ENCODE data around the gene RBM33.
"Not testable (repeated sequence)": the region's sequence is repeated elsewhere in the genome, so short reads cannot be mapped to it uniquely, and the experiment has no call there.

RBM33 gene

DNA sequence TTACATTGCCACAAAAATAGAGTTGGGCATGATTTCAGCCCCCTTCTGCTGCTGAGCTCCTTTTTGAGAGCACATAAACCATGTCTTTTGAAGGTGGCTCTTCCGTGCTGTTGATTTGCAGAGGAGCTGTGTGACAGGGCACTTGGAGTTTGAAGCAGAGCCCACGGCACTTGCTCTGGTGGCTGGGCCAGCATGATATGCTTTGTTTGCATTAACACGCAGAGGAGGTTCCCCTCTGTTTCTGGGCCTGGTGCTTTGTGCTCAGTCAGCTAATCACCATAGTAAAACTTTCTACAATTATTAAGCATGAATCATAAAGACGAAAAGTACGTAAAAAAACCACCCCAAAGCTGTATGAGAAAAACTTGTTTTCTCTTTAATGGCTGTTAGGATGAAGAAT is 40.1 kb downstream of the RBM33 start:
- H3K27ac ChIP-seq: no peak overlapping the region
- TF ChIP-seq CTCF (conservative IDR thresholded peaks at IDR 0.05): no peak
- TF ChIP-seq ZFX (IDR thresholded peaks at IDR 0.05): no peak

- no peak overlapping the region for H3K27ac ChIP-seq
- TF ChIP-seq ZFX (IDR thresholded peaks at IDR 0.05) (no peak), CTCF (conservative IDR thresholded peaks at IDR 0.05) (no peak)
Observed at GRCh38 chr7:155685070-155685790, 40.8 kb downstream of the RBM33 start.

- TF ChIP-seq ZFX (IDR thresholded peaks at IDR 0.05): no peak
- no peak for TF ChIP-seq CTCF (conservative IDR thresholded peaks at IDR 0.05)
Observed at GRCh38 chr7:155685791-155686160, 41.3 kb downstream of the RBM33 start.

DNA sequence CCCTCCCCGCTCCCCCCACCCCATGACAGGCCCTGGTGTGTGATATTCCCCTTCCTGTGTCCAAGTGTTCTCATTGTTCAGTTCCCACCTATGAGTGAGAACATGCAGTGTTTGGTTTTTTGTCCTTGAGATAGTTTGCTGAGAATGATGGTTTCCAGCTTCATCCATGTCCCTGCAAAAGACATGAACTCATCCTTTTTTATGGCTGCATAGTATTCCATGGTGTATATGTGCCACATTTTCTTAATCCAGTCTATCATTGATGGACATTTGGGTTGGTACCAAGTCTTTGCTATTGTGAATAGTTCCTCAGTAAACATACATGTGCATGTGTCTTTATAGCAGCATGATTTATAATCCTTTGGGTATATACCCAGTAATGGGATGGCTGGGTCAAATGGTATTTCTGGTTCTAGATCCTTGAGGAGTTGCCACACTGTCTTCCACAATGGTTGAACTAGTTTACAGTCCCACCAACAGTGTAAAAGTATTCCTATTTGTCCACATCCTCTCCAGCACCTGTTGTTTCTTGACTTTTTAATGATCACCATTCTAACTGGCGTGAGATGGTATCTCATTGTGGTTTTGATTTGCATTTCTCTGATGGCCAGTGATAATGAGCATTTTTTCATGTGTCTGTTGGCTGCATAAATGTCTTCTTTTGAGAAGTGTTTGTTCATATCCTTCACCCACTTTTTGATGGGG is 42.3 kb downstream of the RBM33 start:
- not testable (repeated sequence) for H3K27ac ChIP-seq

More at GRCh38 chr7:155685791-155686160, 41.3 kb downstream of the RBM33 start:
- H3K27ac ChIP-seq: no peak overlapping the region

GRCh38 chr7:155688237-155688636 is 43.8 kb downstream of the RBM33 start:
- H3K27ac ChIP-seq: not testable (repeated sequence)

DNA sequence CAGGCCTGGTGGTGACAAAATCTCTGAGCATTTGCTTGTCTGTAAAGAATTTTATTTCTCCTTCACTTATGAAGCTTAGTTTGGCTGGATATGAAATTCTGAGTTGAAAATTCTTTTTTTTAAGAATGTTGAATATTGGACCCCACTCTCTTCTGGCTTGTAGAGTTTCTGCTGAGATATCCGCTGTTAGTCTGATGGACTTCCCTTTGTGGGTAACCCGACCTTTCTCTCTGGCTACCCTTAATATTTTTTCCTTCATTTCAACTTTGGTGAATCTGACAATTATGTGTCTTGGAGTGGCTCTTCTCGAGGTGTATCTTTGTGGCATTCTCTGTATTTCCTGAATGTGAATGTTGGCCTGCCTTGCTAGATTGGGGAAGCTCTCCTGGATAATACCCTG is 46.2 kb downstream of the RBM33 start:
- not testable (repeated sequence) for H3K27ac ChIP-seq

GRCh38 chr7:155692317-155692716 is 47.9 kb downstream of the RBM33 start:
- no peak for TF ChIP-seq CTCF (conservative IDR thresholded peaks at IDR 0.05)
- TF ChIP-seq ZFX (IDR thresholded peaks at IDR 0.05): no peak
- H3K27ac ChIP-seq: no peak overlapping the region

GRCh38 chr7:155693826-155694225 is 49.4 kb downstream of the RBM33 start:
- H3K27ac ChIP-seq: no peak overlapping the region
- TF ChIP-seq ZFX (IDR thresholded peaks at IDR 0.05): no peak
- TF ChIP-seq CTCF (conservative IDR thresholded peaks at IDR 0.05): no peak

DNA sequence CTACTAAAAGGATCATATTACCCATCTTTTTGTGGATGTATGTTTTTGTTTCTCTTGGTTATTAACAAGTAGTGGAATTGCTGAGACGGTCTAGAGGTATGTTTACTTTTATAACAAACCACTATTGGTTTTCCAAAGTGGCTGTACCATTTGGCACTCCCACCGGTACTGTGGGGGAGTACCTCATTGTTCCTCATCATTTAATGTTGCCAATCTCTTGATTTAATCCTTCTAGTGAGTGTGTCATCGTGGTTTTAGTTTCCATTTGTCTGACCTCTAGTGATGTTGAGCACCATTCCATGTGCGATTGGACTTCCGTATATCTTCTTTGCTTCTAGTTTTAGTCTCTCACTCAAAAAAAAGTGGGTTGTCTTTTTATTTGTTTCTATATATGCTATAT is 50.4 kb downstream of the RBM33 start:
- no peak overlapping the region for H3K27ac ChIP-seq
- no peak for TF ChIP-seq ZFX (IDR thresholded peaks at IDR 0.05)
- no peak for TF ChIP-seq CTCF (conservative IDR thresholded peaks at IDR 0.05)

All from C4-2B (cell line).